ENCODE results near the gene CPNE9. TPM values are rescaled to one million over a fixed set of nuclear protein-coding genes. Genes with fewer than 3 reads are reported as not detected.
A peak's percentile ranks its signal among the peaks of the same experiment; 100 is the strongest.

Gene CPNE9
- total RNA-seq, 1 donor from 2014 or later, result 54.6 TPM

DNA sequence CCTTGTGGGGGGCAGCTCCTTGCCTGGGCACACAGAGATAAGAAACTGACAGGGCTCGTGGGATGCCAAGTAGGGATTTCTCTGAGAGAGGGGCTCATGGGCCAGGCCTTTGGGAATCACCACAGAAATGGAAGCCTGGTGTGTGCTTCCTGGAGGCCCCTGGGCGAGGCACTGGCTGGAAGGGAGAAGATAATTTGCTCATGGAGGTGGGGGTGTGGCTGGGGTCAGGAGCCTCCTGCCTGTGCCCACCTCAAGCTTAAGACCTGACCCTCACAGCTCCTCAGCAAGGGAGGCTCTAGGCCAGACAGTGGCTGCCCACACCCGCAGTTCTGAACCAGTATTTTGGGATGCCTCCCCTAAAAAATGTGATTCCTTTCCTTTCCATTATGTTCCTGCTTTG, 16.9 kb upstream of the CPNE9 start:
- Mint-ChIP-seq H3K27me3 (ENCODE audit: unreplicated experiment) (peaks cover 4% of the 10 kb centered on the region), H3K4me1 (ENCODE audit: low read depth, unreplicated experiment) (no peaks in the 10 kb centered on the region), H3K4me3 (ENCODE audit: unreplicated experiment) (no peak overlapping the region), H3K27ac (ENCODE audit: unreplicated experiment) (no peak overlapping the region), H3K9me3 (ENCODE audit: unreplicated experiment) (peaks cover 3% of the 10 kb centered on the region), H3K36me3 (ENCODE audit: unreplicated experiment) (no peaks in the 10 kb centered on the region)
- DNase-seq, result no peak
- TF ChIP-seq, protein P1, sequence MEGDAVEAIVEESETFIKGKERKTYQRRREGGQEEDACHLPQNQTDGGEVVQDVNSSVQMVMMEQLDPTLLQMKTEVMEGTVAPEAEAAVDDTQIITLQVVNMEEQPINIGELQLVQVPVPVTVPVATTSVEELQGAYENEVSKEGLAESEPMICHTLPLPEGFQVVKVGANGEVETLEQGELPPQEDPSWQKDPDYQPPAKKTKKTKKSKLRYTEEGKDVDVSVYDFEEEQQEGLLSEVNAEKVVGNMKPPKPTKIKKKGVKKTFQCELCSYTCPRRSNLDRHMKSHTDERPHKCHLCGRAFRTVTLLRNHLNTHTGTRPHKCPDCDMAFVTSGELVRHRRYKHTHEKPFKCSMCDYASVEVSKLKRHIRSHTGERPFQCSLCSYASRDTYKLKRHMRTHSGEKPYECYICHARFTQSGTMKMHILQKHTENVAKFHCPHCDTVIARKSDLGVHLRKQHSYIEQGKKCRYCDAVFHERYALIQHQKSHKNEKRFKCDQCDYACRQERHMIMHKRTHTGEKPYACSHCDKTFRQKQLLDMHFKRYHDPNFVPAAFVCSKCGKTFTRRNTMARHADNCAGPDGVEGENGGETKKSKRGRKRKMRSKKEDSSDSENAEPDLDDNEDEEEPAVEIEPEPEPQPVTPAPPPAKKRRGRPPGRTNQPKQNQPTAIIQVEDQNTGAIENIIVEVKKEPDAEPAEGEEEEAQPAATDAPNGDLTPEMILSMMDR (IDR thresholded peaks at IDR 0.05; ENCODE audit: partially characterized antibody, unreplicated experiment), result no peak

DNA sequence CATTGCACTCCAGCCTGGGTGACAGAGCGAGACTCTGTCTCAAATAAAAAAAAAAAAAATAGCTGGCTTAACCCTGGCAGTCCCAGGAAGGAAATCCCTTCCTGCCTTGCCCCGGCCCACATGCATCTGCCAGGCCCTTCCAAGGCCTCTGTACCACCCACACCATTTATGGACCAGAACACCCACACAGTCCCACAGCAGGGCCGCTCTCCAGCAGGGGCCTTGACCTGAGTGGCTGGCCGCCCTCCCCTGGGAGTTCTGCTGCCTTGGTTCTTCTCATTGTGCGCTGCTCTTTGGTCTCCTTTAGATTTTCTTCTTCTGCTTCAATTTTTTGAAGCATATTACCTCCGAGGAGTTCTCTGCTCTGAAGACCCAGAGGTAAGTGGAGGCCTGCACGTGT, 16.1 kb upstream of the CPNE9 start:
- no peaks in the 10 kb centered on the region for H3K4me1 Mint-ChIP-seq (ENCODE audit: low read depth, unreplicated experiment)
- no peak overlapping the region for H3K27ac Mint-ChIP-seq (ENCODE audit: unreplicated experiment)
- TF ChIP-seq, protein P1 (IDR thresholded peaks at IDR 0.05; ENCODE audit: partially characterized antibody, unreplicated experiment), result no peak
- DNase-seq, result no peak
- peaks cover 6% of the 10 kb centered on the region for H3K27me3 Mint-ChIP-seq (ENCODE audit: unreplicated experiment)
- no peaks in the 10 kb centered on the region for H3K36me3 Mint-ChIP-seq (ENCODE audit: unreplicated experiment)
- peaks cover 3% of the 10 kb centered on the region for H3K9me3 Mint-ChIP-seq (ENCODE audit: unreplicated experiment)
- no peak overlapping the region for H3K4me3 Mint-ChIP-seq (ENCODE audit: unreplicated experiment)

DNA sequence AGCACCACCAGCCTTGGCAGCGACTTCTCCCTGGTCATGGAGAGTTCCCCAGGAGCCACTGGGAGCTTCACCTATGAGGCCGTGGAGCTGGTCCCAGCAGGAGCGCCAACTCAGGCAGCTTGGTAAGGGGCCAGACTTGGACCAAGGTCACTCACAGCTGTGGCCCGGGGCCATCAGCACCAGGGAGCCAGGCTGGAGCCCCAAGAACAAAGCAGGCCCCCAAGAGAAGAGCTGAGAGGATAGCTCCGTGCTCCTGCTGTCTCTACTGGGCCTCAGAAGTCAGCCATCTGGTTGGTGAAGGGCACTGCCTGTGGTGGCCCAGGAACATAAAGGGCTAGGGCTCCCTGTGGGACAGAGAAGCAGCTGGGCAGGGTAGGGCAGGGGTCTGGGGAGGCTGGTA, 14.7 kb upstream of the CPNE9 start:
- TF ChIP-seq, protein P1 (IDR thresholded peaks at IDR 0.05; ENCODE audit: partially characterized antibody, unreplicated experiment), result no peak
- Mint-ChIP-seq H3K27me3 (ENCODE audit: unreplicated experiment) (peaks cover 5% of the 10 kb centered on the region), H3K4me1 (ENCODE audit: low read depth, unreplicated experiment) (no peaks in the 10 kb centered on the region), H3K9me3 (ENCODE audit: unreplicated experiment) (peaks cover 3% of the 10 kb centered on the region), H3K4me3 (ENCODE audit: unreplicated experiment) (no peak overlapping the region), H3K36me3 (ENCODE audit: unreplicated experiment) (no peaks in the 10 kb centered on the region), H3K27ac (ENCODE audit: unreplicated experiment) (peak overlapping the region; percentile 43)
- DNase-seq, result no peak

DNA sequence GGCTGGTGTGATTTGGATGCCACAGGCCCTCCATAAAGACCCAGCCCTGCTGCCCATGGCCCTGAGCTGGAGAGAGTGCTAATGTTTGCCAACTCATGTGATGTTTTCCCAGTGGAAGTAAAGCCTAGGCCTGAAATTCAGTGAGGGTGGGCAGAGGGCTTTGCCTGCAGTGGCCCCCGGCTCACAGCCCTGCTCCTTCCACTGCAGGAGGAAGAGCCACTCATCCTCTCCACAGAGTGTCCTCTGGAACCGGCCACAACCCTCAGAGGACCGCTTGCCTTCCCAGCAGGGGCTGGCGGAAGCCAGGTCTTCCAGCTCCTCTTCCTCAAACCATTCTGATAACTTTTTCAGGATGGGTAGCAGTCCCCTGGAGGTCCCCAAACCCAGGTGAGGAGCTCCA, 13.9 kb upstream of the CPNE9 start:
- peaks cover 3% of the 10 kb centered on the region for H3K9me3 Mint-ChIP-seq (ENCODE audit: unreplicated experiment)
- H3K27ac Mint-ChIP-seq (ENCODE audit: unreplicated experiment), result no peak overlapping the region
- TF ChIP-seq, protein P1 (IDR thresholded peaks at IDR 0.05; ENCODE audit: partially characterized antibody, unreplicated experiment), result no peak
- no peaks in the 10 kb centered on the region for H3K36me3 Mint-ChIP-seq (ENCODE audit: unreplicated experiment)
- H3K4me3 Mint-ChIP-seq (ENCODE audit: unreplicated experiment), result no peak overlapping the region
- no peak for DNase-seq
- no peaks in the 10 kb centered on the region for H3K4me1 Mint-ChIP-seq (ENCODE audit: low read depth, unreplicated experiment)
- peaks cover 2% of the 10 kb centered on the region for H3K27me3 Mint-ChIP-seq (ENCODE audit: unreplicated experiment)

DNA sequence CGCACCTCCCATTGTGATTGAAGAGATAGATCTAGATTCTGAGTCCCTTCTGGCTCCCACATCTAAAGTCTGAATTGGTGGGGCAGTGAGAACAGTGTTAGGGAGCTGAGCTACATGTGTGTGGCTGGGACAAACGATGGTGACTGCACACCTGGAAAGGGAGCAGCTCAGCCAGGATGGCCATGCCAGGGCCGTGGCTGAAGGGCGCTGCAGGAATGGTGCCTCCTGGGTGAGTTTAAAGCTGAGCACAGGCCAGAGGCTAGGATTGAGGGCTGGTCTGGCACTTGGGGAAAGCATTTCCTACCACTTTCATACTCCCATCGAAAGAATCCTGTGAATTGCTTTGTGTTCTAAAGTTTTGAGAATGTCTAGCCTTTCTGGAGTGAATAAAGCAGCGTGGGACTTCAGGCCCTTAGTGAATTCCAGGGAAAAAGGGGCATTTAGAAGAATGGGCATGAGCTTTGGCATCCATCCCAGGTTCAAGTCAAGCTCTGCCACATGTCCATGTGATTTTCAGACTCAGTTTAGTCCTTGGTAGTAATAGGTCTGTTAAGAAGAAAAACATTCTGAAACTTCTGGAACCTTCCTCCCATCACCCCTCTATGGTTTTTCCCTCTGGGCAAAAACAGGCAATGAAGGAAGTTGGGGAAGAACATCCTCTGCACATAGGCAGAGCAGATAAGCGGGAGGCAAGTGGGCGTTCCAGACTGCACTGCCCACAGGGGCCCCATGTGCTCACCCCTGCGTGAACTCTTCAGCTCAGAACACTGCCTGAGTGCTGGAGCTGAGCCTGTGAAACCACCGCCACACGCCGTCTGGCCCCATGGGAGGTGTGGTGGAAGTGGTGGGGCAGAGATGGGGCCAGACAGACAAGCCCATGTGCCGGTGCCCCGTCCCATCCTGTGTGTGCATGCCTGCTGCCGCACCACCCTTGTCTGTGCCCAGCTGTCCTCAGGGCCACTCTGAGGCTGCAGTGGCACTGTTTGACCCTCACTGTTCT, 12.9 kb upstream of the CPNE9 start:
- no peak overlapping the region for H3K27ac Mint-ChIP-seq (ENCODE audit: unreplicated experiment)
- peaks cover 8% of the 10 kb centered on the region for H3K4me1 Mint-ChIP-seq (ENCODE audit: low read depth, unreplicated experiment)
- no peaks in the 10 kb centered on the region for H3K36me3 Mint-ChIP-seq (ENCODE audit: unreplicated experiment)
- H3K4me3 Mint-ChIP-seq (ENCODE audit: unreplicated experiment), result no peak overlapping the region
- TF ChIP-seq, protein P1 (IDR thresholded peaks at IDR 0.05; ENCODE audit: partially characterized antibody, unreplicated experiment), result no peak
- DNase-seq, result no peak
- H3K9me3 Mint-ChIP-seq (ENCODE audit: unreplicated experiment), result peaks cover 6% of the 10 kb centered on the region
- peaks cover 2% of the 10 kb centered on the region for H3K27me3 Mint-ChIP-seq (ENCODE audit: unreplicated experiment)

Measured in glutamatergic neuron (in vitro differentiated cells).